GM12801 (cell line): ENCODE measurements around the gene MAGI3.

Experiments
- CTCF ChIP-seq: IDR thresholded peaks from one replicate; pipeline ENCODE4 v1.5.1; 2011; ENCODE audit warnings: control low read depth; ENCODE audit not compliant: insufficient read length; ENCODE audit errors: extremely low read depth

MAGI3 gene

GRCh38 chr1:113659035-113659434, 268.7 kb downstream of the MAGI3 start:
- TF ChIP-seq CTCF = no peak

GRCh38 chr1:113659556-113659955, 269.2 kb downstream of the MAGI3 start:
- TF ChIP-seq CTCF = no peak

GRCh38 chr1:113660088-113660487, 269.8 kb downstream of the MAGI3 start:
- no peak for TF ChIP-seq CTCF

GRCh38 chr1:113662101-113662500, 271.8 kb downstream of the MAGI3 start:
- TF ChIP-seq CTCF = no peak

GRCh38 chr1:113663165-113663951, 273.0 kb downstream of the MAGI3 start:
- no peak for TF ChIP-seq CTCF

GRCh38 chr1:113665071-113665470, 274.8 kb downstream of the MAGI3 start:
- no peak for TF ChIP-seq CTCF

GRCh38 chr1:113666126-113666525, 275.8 kb downstream of the MAGI3 start:
- no peak for TF ChIP-seq CTCF

- TF ChIP-seq CTCF = no peak
Observed at GRCh38 chr1:113669988-113670387, 279.7 kb downstream of the MAGI3 start.
